GM12873 (cell line): ENCODE measurements around the gene MPST.
A peak's percentile ranks its signal among the peaks of the same experiment; 100 is the strongest.

Experiments
- TF ChIP-seq, protein P1 (sequence below): IDR thresholded peaks from 2 replicates; pipeline ENCODE4 v1.5.1; 2012; ENCODE audit warnings: low read depth, mild to moderate bottlenecking, moderate library complexity, low read length, control low read depth; ENCODE audit not compliant: insufficient read depth; ENCODE audit errors: missing control alignments

MPST gene

DNA sequence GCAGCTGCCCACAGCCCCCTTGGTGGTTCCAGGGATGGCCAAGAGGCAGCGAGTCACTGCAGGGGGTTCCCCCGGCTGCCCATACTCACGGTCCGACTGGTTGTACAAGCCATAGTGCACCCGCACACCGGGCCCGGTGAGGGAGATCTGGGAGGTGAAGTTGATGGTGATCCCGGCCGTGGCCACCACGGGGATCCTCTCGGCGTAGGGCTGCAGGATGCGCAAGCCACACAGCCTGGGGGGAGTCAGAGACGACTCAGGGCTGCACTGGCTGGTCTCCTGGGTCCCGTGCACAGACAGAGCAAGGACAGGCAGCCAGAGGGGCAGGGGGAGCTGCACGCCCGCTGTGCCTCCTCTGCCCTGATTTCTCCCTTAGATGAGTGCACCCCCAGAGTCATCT is 55.5 kb downstream of the MPST start:
- TF ChIP-seq, protein P1, sequence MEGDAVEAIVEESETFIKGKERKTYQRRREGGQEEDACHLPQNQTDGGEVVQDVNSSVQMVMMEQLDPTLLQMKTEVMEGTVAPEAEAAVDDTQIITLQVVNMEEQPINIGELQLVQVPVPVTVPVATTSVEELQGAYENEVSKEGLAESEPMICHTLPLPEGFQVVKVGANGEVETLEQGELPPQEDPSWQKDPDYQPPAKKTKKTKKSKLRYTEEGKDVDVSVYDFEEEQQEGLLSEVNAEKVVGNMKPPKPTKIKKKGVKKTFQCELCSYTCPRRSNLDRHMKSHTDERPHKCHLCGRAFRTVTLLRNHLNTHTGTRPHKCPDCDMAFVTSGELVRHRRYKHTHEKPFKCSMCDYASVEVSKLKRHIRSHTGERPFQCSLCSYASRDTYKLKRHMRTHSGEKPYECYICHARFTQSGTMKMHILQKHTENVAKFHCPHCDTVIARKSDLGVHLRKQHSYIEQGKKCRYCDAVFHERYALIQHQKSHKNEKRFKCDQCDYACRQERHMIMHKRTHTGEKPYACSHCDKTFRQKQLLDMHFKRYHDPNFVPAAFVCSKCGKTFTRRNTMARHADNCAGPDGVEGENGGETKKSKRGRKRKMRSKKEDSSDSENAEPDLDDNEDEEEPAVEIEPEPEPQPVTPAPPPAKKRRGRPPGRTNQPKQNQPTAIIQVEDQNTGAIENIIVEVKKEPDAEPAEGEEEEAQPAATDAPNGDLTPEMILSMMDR, result no peak

DNA sequence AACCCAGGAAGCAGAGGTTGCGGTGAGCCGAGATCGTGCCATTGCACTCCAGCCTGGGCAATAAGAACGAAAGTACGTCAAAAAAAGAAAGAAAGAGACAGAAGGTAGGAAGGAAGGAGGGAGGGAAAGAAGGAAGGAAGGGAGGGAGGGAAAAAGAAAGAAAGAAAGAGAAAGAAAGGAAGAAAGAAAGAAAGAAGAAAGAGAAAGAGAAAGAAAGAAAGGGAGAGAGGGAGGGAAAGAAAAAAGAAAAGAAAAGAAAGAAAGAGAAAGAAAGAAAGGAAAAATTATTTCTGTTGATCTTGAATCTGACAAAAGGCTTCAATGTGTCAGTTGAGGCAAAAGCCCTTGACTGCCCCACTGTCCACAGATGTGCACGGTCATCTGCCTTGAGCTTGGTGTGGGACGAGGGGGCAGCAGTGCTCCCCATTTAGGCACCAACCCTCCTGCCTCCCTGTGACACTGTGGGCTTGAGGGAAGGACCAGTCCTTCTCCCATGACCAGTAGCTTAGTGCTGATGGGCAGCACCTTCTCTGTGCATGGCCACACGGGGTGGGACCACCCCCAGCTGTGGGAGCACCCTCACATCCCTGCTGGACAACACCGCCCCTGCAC is 56.4 kb downstream of the MPST start:
- TF ChIP-seq, protein P1, result no peak

DNA sequence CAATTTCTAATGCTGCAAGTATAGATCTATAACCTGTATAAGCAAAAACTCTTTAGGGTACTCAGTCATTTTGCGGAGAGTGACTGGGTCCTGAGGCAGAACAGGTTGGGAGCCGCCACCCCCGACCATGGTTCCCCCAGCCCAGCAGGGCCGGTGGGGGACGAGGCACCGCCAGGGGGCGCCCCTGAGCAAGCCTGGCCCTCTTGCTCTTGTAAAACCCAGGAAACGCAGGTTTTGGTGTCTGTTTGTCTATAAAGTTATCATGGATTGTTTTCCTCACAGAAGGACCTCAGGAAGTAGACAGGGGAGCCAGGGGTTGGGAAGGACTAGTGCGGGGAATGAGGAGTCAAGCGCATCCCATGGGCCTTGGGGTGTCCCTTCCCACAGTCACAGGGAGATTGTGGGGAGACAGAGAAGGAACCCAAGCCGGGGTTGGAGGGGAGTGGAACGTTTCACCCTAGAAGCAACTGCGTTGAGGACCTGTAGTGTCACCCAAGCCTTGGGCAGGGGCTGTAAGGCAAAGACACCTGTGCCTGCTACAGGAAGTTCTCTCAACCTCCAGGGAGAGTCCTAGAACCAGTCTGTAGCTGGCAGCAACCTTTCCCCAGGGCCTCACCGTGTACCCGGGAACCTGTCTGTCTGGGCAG is 58.4 kb downstream of the MPST start:
- TF ChIP-seq, protein P1, result peak; percentile 98

DNA sequence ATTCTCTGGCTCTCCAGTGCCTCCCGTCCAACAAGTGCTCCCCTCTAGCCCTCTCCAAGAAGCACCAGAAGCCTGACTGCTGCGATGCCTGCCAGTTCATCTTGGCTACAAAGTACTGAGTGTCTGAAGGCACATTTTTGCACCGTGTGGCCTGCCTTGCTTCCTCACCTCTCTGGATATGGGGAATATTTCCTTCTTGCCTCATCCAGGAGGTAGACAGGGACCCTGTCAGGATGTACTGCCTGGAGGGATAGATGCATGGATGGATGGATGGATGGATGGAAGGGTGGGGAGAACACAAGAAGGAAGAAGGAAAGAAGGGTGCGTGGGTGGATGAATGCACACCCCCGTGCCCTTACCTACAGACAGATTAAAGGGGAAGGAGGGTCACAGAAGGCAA is 59.6 kb downstream of the MPST start:
- TF ChIP-seq, protein P1, result no peak
